ENCODE results near the gene LRRN4CL.

The LRRN4CL gene

GRCh38 chr11:62682518-62682917 is 6.8 kb downstream of the LRRN4CL start:
- no peak for DNase-seq (ENCODE audit: low read depth)
- H3K4me3 ChIP-seq (replicated peaks; ENCODE audit: low read depth, low read length) = no peak overlapping the region
- no peak for TF ChIP-seq CTCF (IDR thresholded peaks at IDR 0.05; ENCODE audit: low read length, missing control alignments)

- peak; percentile 88 for DNase-seq (ENCODE audit: low read depth)
- H3K4me3 ChIP-seq (replicated peaks; ENCODE audit: low read depth, low read length) = no peak overlapping the region
- TF ChIP-seq CTCF (IDR thresholded peaks at IDR 0.05; ENCODE audit: low read length, missing control alignments) = peak; percentile 67
These were observed 8.5 kb downstream of the LRRN4CL start for GRCh38 chr11:62680825-62681240.

- peak; percentile 92 for DNase-seq (ENCODE audit: low read depth)
- no peak for TF ChIP-seq CTCF (IDR thresholded peaks at IDR 0.05; ENCODE audit: low read length, missing control alignments)
- H3K4me3 ChIP-seq (replicated peaks; ENCODE audit: low read depth, low read length) = peak within 1 kb of the TSS; percentile 95
These were observed 10.3 kb downstream of the LRRN4CL start, which contains the start of gene UBXN1 for GRCh38 chr11:62678770-62679696. Gene UBXN1 (minus strand): TSS chr11:62679073. CDS start chr11:62678923, 150 bp downstream.

- H3K4me3 ChIP-seq (replicated peaks; ENCODE audit: low read depth, low read length) = peak overlapping the region; percentile 95
- DNase-seq (ENCODE audit: low read depth) = no peak
- TF ChIP-seq CTCF (IDR thresholded peaks at IDR 0.05; ENCODE audit: low read length, missing control alignments) = no peak
These were observed 10.9 kb downstream of the LRRN4CL start for GRCh38 chr11:62678433-62678769.

- TF ChIP-seq CTCF (IDR thresholded peaks at IDR 0.05; ENCODE audit: low read length, missing control alignments) = no peak
- peak overlapping the region; percentile 95 for H3K4me3 ChIP-seq (replicated peaks; ENCODE audit: low read depth, low read length)
- no peak for DNase-seq (ENCODE audit: low read depth)
These were observed 11.6 kb downstream of the LRRN4CL start for GRCh38 chr11:62677714-62678113.

- H3K4me3 ChIP-seq (replicated peaks; ENCODE audit: low read depth, low read length) = no peak overlapping the region
- DNase-seq (ENCODE audit: low read depth) = no peak
- no peak for TF ChIP-seq CTCF (IDR thresholded peaks at IDR 0.05; ENCODE audit: low read length, missing control alignments)
These were observed 12.2 kb downstream of the LRRN4CL start for GRCh38 chr11:62677156-62677555.
